Lower lobe of right lung (tissue), 2 donors: ENCODE data around the gene TTC33. TPM values are rescaled to one million over a fixed set of nuclear protein-coding genes. Genes with fewer than 3 reads are reported as not detected.

ENCODE experiments used
- ATAC-seq, 2 donors: fragments of 200-7000 bp; cut with Tn5 transposase; one replicate each; pipeline ENCODE4 v1.9.1; 2020 to 2022; ENCODE audit warnings: mild to moderate bottlenecking in 2 of 2, moderate library complexity in 2 of 2
- DNase-seq: peaks from one replicate; pipeline ENCODE4 v3.0.0-alpha.2; 2020
- H3K27ac ChIP-seq: fragments of 200-600 bp; one replicate; pipeline ENCODE4 v1.8.0; 2022
- H3K27me3 ChIP-seq: fragments of 200-600 bp; one replicate; pipeline ENCODE4 v1.8.0; 2022; ENCODE audit warnings: low read depth
- H3K36me3 ChIP-seq: fragments of 200-600 bp; one replicate; pipeline ENCODE4 v1.8.0; 2022; ENCODE audit warnings: mild to moderate bottlenecking
- H3K4me1 ChIP-seq: fragments of 200-600 bp; one replicate; pipeline ENCODE4 v1.8.0; 2022
- H3K4me3 ChIP-seq: fragments of 200-600 bp; one replicate; pipeline ENCODE4 v1.8.0; 2022; ENCODE audit warnings: mild to moderate bottlenecking
- H3K9me3 ChIP-seq: fragments of 200-600 bp; one replicate; pipeline ENCODE4 v1.8.0; 2022
- CTCF ChIP-seq: fragments of 200-600 bp; IDR thresholded peaks from one replicate; pipeline ENCODE4 v1.8.0; 2022; ENCODE audit warnings: antibody characterized with exemption, mild to moderate bottlenecking
- intact Hi-C: fragments of 100-400 bp; cut with DNase I; formaldehyde crosslinking; loops from one replicate; pipeline ENCODE4 v1.11.0; 2022
- total RNA-seq: library from RNA; stranded (reverse); fragmentation: NEBNext Ultra II Directional; extraction: Animal tissue kit (Norgen Biotek cat#: 25700); gene quantifications from one replicate; pipeline ENCODE4 v1.2.1, GENCODE V29; 2021
- donor health status: DM: no; HTN: yes; CAD: no; lungs with severe emphysema.

The TTC33 gene
- total RNA-seq, 1 donor from 2014 or later, result 14.9 TPM

- H3K4me3 ChIP-seq, result no peak overlapping the region
- H3K9me3 ChIP-seq, result no peaks in the 10 kb centered on the region
- H3K27me3 ChIP-seq, result no peaks in the 10 kb centered on the region
- no peaks in the 10 kb centered on the region for H3K4me1 ChIP-seq
- H3K27ac ChIP-seq, result no peak overlapping the region
- intact Hi-C loops, result no loop called here
- no peaks in the 10 kb centered on the region for H3K36me3 ChIP-seq
- DNase-seq, result no peak
- TF ChIP-seq CTCF, result no peak
- ATAC-seq, result no peak
These were observed 129.0 kb downstream of the TTC33 start for GRCh38 chr5:40626801-40627200.

GRCh38 chr5:40623480-40624420 is 132.0 kb downstream of the TTC33 start:
- ATAC-seq, result no peak
- no peak for TF ChIP-seq CTCF

DNA sequence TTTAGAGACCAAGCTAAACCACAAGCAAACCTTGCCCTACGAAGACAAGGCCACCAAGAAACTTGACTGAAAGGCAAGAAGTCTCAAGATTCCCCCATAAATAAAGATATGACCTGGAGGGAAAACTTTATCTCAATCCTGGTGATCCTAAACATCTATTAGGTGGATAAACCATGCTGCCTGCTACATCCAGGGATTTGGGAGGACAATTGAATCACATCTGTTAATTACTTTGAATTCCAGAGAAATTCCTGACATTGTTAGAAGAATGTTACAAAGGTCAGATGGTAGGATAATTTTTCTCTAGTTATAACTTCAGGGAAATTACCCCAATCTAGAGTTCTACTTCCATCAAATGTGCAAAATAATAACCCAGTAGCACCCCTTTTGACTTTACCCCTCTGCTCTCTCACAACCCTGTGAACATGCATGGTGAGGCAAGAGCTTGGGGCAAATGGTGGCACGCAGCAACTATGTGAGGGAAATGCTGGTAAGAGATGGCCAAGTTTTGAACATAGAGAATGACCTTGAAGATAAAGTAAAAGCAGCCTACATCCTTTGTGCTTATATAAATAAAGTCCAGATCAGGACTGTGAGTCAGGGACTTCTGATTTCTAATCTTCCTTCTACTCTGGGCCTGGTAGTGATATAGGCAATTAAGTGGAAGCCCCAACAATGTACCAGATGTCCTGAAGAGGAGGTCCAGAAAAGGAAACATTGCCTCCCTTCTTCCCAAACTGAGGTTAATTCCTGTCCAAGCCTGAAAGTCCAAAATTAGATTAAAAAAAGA is 133.1 kb downstream of the TTC33 start:
- no peak overlapping the region for H3K27ac ChIP-seq
- DNase-seq, result no peak
- intact Hi-C loops, result no loop called here
- H3K27me3 ChIP-seq, result no peaks in the 10 kb centered on the region
- H3K9me3 ChIP-seq, result no peaks in the 10 kb centered on the region
- no peak for ATAC-seq
- H3K36me3 ChIP-seq, result no peaks in the 10 kb centered on the region
- no peak overlapping the region for H3K4me3 ChIP-seq
- TF ChIP-seq CTCF, result no peak
- H3K4me1 ChIP-seq, result no peaks in the 10 kb centered on the region

More at GRCh38 chr5:40623480-40624420, 132.0 kb downstream of the TTC33 start:
- Histone ChIP-seq H3K27ac (no peak overlapping the region), H3K9me3 (no peaks in the 10 kb centered on the region), H3K27me3 (no peaks in the 10 kb centered on the region), H3K4me3 (no peak overlapping the region), H3K4me1 (no peaks in the 10 kb centered on the region), H3K36me3 (no peaks in the 10 kb centered on the region)
- no peak for DNase-seq
- intact Hi-C loops, result no loop called here

- H3K27me3 ChIP-seq, result no peaks in the 10 kb centered on the region
- H3K4me1 ChIP-seq, result no peaks in the 10 kb centered on the region
- H3K9me3 ChIP-seq, result no peaks in the 10 kb centered on the region
- ATAC-seq (no peak), DNase-seq (no peak)
- no peak overlapping the region for H3K27ac ChIP-seq
- no peak overlapping the region for H3K4me3 ChIP-seq
- no peak for TF ChIP-seq CTCF
- intact Hi-C loops, result no loop called here
- H3K36me3 ChIP-seq, result no peaks in the 10 kb centered on the region
These were observed 136.3 kb downstream of the TTC33 start for GRCh38 chr5:40619421-40619820.

DNA sequence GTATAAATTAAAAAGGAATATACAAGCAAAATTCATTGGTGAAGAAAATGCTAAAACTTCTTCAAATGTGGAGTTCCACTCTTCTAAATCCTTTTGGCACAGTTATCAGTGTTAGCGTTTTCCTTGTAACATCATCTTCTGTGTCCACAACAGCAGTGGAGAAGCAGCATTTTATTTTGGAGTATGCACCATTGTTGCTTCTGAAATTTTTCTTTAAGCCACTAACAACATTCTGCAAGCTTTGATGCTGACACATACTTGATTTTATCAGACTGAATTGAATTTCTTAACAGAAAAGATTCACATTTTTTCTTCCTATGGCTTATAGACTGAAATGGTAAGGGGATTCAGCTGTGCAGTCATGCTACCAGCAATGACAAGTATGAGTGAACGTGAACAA is 136.8 kb downstream of the TTC33 start:
- Histone ChIP-seq H3K4me3 (no peak overlapping the region), H3K9me3 (no peaks in the 10 kb centered on the region), H3K27ac (no peak overlapping the region), H3K4me1 (no peaks in the 10 kb centered on the region), H3K27me3 (no peaks in the 10 kb centered on the region), H3K36me3 (no peaks in the 10 kb centered on the region)
- TF ChIP-seq CTCF, result no peak
- ATAC-seq, result no peak
- DNase-seq, result no peak
- intact Hi-C loops, result no loop called here
